ENCODE data around the gene MUL1. TPM values are rescaled to one million over a fixed set of nuclear protein-coding genes. Genes with fewer than 3 reads are reported as not detected.

MUL1 gene
- total RNA-seq, 1 donor from 2014 or later: 42.9 TPM

GRCh38 chr1:20458717-20459116, 49.2 kb downstream of the MUL1 start:
- Mint-ChIP-seq H3K27me3 (ENCODE audit: unreplicated experiment) (peaks cover 35% of the 10 kb centered on the region), H3K4me1 (ENCODE audit: unreplicated experiment) (no peaks in the 10 kb centered on the region), H3K4me3 (ENCODE audit: unreplicated experiment) (no peak overlapping the region), H3K9me3 (ENCODE audit: unreplicated experiment) (no peaks in the 10 kb centered on the region), H3K27ac (ENCODE audit: unreplicated experiment) (no peak overlapping the region), H3K36me3 (ENCODE audit: unreplicated experiment) (no peaks in the 10 kb centered on the region)
- TF ChIP-seq CTCF (IDR thresholded peaks at IDR 0.05): no peak
- no peak for DNase-seq (ENCODE audit: extremely low spot score, unreplicated experiment)

- H3K9me3 Mint-ChIP-seq (ENCODE audit: unreplicated experiment): no peaks in the 10 kb centered on the region
- no peak overlapping the region for H3K4me3 Mint-ChIP-seq (ENCODE audit: unreplicated experiment)
- DNase-seq (ENCODE audit: extremely low spot score, unreplicated experiment): no peak
- H3K36me3 Mint-ChIP-seq (ENCODE audit: unreplicated experiment): no peaks in the 10 kb centered on the region
- H3K27ac Mint-ChIP-seq (ENCODE audit: unreplicated experiment): no peak overlapping the region
- TF ChIP-seq CTCF (IDR thresholded peaks at IDR 0.05): no peak
- H3K4me1 Mint-ChIP-seq (ENCODE audit: unreplicated experiment): no peaks in the 10 kb centered on the region
- peaks cover 31% of the 10 kb centered on the region for H3K27me3 Mint-ChIP-seq (ENCODE audit: unreplicated experiment)
Measured at GRCh38 chr1:20454004-20454403, 53.9 kb downstream of the MUL1 start.

- H3K9me3 Mint-ChIP-seq (ENCODE audit: unreplicated experiment): no peaks in the 10 kb centered on the region
- no peak overlapping the region for H3K27ac Mint-ChIP-seq (ENCODE audit: unreplicated experiment)
- peaks cover 23% of the 10 kb centered on the region for H3K27me3 Mint-ChIP-seq (ENCODE audit: unreplicated experiment)
- H3K36me3 Mint-ChIP-seq (ENCODE audit: unreplicated experiment): no peaks in the 10 kb centered on the region
- no peak for DNase-seq (ENCODE audit: extremely low spot score, unreplicated experiment)
- TF ChIP-seq CTCF (IDR thresholded peaks at IDR 0.05): no peak
- no peak overlapping the region for H3K4me3 Mint-ChIP-seq (ENCODE audit: unreplicated experiment)
- no peaks in the 10 kb centered on the region for H3K4me1 Mint-ChIP-seq (ENCODE audit: unreplicated experiment)
Measured at GRCh38 chr1:20449735-20450311, 58.1 kb downstream of the MUL1 start.

Other genes starting within 250 kb of the MUL1 start
- gene VWA5B1, start 217.3 kb downstream of the MUL1 start, total RNA-seq: not detected in 2 replicates
- gene CAMK2N1, start 21.9 kb downstream of the MUL1 start, total RNA-seq: 26.8 and 30.0 TPM in 2 replicates
- gene FAM43B, start 44.4 kb upstream of the MUL1 start, total RNA-seq: 0.37 and 0.43 TPM in 2 replicates
- gene CDA, start 80.9 kb upstream of the MUL1 start, total RNA-seq: not detected in 2 replicates
- gene PINK1, start 125.3 kb upstream of the MUL1 start, total RNA-seq: 54.8 and 55.2 TPM in 2 replicates
- gene DDOST, start 153.2 kb upstream of the MUL1 start, total RNA-seq: 266 and 267 TPM in 2 replicates
- gene KIF17, start 209.9 kb upstream of the MUL1 start, total RNA-seq: 0.11 TPM in 1 of 2 replicates, not detected in the other
- 0.18 and 0.46 TPM in 2 replicates for gene SH2D5, start 224.6 kb upstream of the MUL1 start, total RNA-seq